BLaER1 (cell line): ENCODE data around the gene C1orf167.

Experiments used
- H3K27ac ChIP-seq: shearing (Covaris generic); formaldehyde crosslinking; 2 replicates; pipeline ENCODE4 v1.8.1; 2022
- H3K27me3 ChIP-seq: shearing (Covaris generic); formaldehyde crosslinking; 2 replicates; pipeline ENCODE4 v1.8.1; 2022
- H3K36me3 ChIP-seq: shearing (Covaris generic); formaldehyde crosslinking; 2 replicates; pipeline ENCODE4 v1.8.1; 2022
- H3K4me1 ChIP-seq: shearing (Covaris generic); formaldehyde crosslinking; 2 replicates; pipeline ENCODE4 v1.8.1; 2022
- H3K4me2 ChIP-seq: shearing (Covaris generic); formaldehyde crosslinking; 2 replicates; pipeline ENCODE4 v1.8.1; 2022
- H3K4me3 ChIP-seq: shearing (Covaris generic); formaldehyde crosslinking; 2 replicates; pipeline ENCODE4 v1.8.1; 2022
- H3K9ac ChIP-seq: shearing (Covaris generic); formaldehyde crosslinking; 2 replicates; pipeline ENCODE4 v1.8.1; 2022
- H3K9me3 ChIP-seq: shearing (Covaris generic); formaldehyde crosslinking; 2 replicates; pipeline ENCODE4 v1.8.1; 2022
- H4K20me1 ChIP-seq: shearing (Covaris generic); formaldehyde crosslinking; 2 replicates; pipeline ENCODE4 v1.8.1; 2022
- Cebpa-rat ChIP-seq: shearing (Covaris generic); IDR thresholded peaks from 2 replicates; pipeline ENCODE4 v1.8.1; 2022

Gene C1orf167

DNA sequence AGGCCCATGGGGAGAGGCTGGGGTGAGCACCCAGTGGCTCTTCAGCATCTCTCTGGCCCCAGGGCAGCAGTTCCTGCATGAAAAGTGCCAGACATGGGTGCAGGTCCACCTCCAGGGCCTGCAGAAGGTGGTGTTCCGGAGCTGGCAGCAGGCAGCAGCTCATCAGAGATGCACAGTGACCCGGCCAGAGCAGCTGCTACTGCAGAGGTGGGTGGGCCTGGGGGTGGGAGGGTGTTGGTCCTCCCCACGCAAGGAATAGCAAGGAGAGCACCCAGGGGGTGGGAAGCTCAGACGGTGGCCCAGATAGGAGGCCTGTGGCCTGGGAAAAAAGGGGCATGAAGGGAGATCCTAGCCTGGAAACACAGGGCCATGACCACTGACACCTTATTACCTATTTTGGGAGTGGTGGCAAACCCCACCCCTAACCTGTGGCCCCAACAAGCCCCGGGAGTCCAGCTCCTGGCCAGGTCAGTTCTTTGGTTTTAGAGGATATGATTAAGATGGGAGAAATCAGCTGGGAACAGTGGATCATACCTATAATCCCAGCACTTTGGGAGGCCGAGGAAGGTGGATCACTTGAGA lies 20.2 kb downstream of the C1orf167 start:
- Histone ChIP-seq H3K36me3 (no peaks in the 10 kb centered on the region), H4K20me1 (no peaks in the 10 kb centered on the region)

DNA sequence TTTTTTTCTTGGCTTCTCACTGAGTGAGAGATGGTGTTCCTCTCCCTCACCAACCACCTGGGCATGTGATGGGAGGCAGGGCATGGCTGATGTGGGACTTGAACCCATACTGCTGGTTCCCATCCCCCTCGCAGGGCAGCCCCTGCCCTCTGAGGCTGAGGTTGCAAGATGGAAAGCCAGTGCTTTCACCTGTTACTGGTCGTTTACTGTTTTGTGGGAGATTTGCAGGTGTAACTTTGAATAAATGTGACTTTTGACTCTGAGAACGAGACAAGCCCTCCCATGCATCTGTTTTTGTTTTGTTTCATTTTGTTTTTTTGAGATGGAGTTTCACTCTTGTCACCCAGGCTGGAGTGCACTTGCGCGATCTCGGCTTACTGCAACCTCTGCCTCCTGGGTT lies 21.6 kb downstream of the C1orf167 start:
- no peak overlapping the region for H3K4me2 ChIP-seq
- H3K4me3 ChIP-seq: no peak overlapping the region
- no peak overlapping the region for H3K9ac ChIP-seq
- H3K36me3 ChIP-seq: peaks cover 4% of the 10 kb centered on the region; the same call in 1 of the 2 replicates
- H3K27ac ChIP-seq: no peak overlapping the region
- TF ChIP-seq Cebpa-rat: no peak
- no peaks in the 10 kb centered on the region for H4K20me1 ChIP-seq
- no peaks in the 10 kb centered on the region for H3K9me3 ChIP-seq
- peaks cover 31% of the 10 kb centered on the region for H3K4me1 ChIP-seq
- no peaks in the 10 kb centered on the region for H3K27me3 ChIP-seq

More for the DNA sequence above, 20.2 kb downstream of the C1orf167 start:
- Histone ChIP-seq H3K9ac (no peak overlapping the region), H3K27me3 (no peaks in the 10 kb centered on the region), H3K4me2 (no peak overlapping the region), H3K4me1 (peaks cover 31% of the 10 kb centered on the region), H3K9me3 (no peaks in the 10 kb centered on the region), H3K27ac (no peak overlapping the region), H3K4me3 (no peak overlapping the region)
- TF ChIP-seq Cebpa-rat: no peak

DNA sequence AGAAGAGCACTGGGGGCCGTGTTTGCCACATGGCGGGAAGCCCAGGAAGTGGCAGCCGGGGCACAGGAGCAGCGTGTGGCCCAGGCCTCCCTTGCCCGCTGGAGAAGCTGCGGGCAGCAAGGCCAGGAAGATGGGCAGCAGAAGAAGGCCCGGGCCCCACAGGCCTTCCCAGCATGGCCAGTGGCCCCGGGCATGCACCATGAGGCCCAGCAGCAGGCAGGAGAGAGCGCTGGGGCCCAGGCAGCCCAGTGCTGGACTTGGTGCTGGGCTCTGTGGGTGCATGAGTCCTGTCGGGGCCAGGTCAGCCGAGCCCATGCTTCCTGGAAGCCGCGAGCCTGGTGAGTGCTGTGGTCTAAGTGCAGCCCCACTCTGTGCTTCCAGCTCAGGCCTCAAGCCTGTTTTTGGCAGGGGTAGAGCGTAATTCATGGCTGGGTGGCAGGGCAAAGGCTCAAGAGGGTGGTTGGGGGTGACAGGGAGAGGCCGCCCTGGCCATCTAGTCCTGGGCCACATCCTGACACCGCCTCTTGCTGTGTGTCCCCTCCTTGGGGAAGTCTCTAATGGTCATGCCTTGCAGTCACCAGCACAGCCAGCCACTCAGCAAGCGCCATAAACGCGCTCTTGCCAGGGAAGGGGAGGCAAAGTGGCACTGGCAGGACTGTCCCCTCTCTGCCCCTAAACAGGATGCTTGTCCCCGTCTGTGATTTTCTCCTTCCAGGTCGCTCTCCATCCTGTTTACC lies 22.4 kb downstream of the C1orf167 start:
- Histone ChIP-seq H3K4me2 (peak overlapping the region; percentile 65), H3K4me3 (no peak overlapping the region), H3K27me3 (no peaks in the 10 kb centered on the region)

DNA sequence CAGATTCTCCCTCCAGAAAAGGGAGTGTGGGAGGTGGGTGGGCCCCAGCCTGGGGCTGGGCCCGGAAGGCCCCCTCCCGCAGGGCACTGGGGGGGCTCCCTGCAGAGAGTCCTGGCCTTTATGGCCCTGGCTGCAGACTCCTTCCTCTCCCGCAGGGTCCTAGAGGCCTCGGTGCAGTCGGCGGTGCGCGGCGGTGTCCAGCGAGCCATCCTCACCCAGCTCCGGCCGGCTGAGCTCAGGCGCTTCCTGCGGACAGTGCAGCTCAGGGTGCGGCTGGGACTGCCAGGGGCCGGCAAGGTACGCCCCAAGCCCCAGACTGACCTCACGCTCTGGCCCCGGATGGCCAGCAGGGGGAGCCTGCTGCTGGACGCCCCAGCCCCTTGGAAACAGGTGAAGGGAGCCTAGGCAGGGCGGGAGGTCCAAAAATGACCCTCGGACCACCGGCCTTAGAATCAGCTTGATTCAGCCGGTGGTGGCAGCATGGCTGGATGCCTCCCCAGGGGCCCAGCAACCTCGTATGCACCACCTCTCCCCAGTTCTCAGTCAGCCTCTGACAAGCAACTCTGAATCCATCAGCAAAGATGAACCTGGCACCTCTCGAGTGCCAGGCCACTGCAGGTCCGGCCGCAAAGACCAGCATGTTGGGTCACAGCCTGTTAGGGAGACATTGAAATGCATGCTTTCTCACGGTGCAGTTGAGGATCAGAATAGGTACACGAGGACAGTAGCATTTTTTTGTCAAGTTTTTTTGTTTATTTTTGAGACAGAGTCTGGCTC lies 23.2 kb downstream of the C1orf167 start:
- H3K4me1 ChIP-seq: peaks cover 46% of the 10 kb centered on the region
- H3K9ac ChIP-seq: no peak overlapping the region
- H3K36me3 ChIP-seq: peaks cover 9% of the 10 kb centered on the region; the same call in 1 of the 2 replicates
- H3K9me3 ChIP-seq: no peaks in the 10 kb centered on the region
- peak overlapping the region; percentile 65 for H3K4me2 ChIP-seq
- H4K20me1 ChIP-seq: no peaks in the 10 kb centered on the region
- H3K27me3 ChIP-seq: no peaks in the 10 kb centered on the region
- TF ChIP-seq Cebpa-rat: no peak
- peak overlapping the region; percentile 46; the same call in 1 of the 2 replicates for H3K27ac ChIP-seq
- no peak overlapping the region for H3K4me3 ChIP-seq

More for the DNA sequence above, 22.4 kb downstream of the C1orf167 start:
- no peaks in the 10 kb centered on the region for H4K20me1 ChIP-seq
- H3K9me3 ChIP-seq: no peaks in the 10 kb centered on the region
- peaks cover 39% of the 10 kb centered on the region for H3K4me1 ChIP-seq
- peaks cover 4% of the 10 kb centered on the region; the same call in 1 of the 2 replicates for H3K36me3 ChIP-seq
- no peak overlapping the region for H3K9ac ChIP-seq
- TF ChIP-seq Cebpa-rat: no peak
- H3K27ac ChIP-seq: peak overlapping the region; percentile 46; the same call in 1 of the 2 replicates

DNA sequence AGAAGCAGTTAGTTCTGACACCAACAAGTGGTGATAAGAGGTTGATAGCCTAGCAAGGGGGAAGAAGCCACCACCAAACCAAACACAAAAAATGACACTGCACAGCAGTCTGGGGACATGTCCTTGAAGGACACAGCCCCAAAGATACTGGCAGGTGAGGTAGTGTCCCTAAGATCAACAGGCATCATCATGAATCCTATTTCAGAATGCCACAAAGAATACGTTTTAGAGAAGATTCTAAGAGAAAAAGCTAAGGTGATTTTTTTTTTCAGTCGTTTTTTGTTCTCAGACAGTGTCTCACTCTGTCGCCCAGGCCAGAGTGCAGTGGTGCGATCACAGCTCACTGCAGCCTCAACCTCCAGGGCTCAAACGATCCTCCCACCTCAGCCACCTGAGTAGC lies 24.2 kb downstream of the C1orf167 start:
- Histone ChIP-seq H3K27me3 (no peaks in the 10 kb centered on the region), H3K4me3 (no peak overlapping the region), H3K4me2 (peak overlapping the region; percentile 65), H3K36me3 (peaks cover 18% of the 10 kb centered on the region; the same call in 1 of the 2 replicates), H3K4me1 (peaks cover 56% of the 10 kb centered on the region), H3K9ac (no peak overlapping the region), H3K9me3 (no peaks in the 10 kb centered on the region), H3K27ac (no peak overlapping the region), H4K20me1 (no peaks in the 10 kb centered on the region)
- TF ChIP-seq Cebpa-rat: no peak

DNA sequence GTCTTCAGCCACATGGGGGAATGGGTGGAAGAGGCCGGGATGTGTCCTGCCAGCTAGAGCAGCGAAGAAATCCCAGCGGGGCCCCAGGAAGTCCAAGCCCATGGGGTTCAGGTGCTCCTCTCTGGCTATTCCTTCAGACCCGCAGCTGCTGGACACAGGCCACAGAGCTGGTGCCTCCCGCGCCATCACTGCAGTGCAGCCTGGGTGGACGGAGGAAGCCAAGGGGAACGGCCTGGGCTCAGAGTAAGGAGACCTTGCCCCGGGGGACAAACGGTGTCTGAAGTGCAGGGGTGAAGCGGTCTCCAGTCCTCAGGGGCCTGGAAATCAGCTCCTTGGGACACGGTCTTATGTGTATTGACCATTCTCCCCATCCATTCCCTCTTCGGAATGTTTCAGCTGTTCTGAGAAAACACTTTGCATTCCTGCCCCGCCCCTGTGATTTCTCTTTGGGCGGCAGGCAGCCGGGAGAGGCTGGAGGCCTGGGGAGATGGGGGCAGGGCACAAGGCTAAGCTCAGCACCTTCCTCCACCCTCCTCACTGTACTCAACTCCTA lies 25.3 kb downstream of the C1orf167 start:
- Histone ChIP-seq H3K4me1 (peaks cover 61% of the 10 kb centered on the region), H3K4me3 (no peak overlapping the region), H3K27me3 (no peaks in the 10 kb centered on the region), H4K20me1 (no peaks in the 10 kb centered on the region), H3K9me3 (no peaks in the 10 kb centered on the region), H3K4me2 (no peak overlapping the region), H3K36me3 (peaks cover 28% of the 10 kb centered on the region; the same call in 1 of the 2 replicates), H3K9ac (no peak overlapping the region), H3K27ac (no peak overlapping the region)
- no peak for TF ChIP-seq Cebpa-rat

DNA sequence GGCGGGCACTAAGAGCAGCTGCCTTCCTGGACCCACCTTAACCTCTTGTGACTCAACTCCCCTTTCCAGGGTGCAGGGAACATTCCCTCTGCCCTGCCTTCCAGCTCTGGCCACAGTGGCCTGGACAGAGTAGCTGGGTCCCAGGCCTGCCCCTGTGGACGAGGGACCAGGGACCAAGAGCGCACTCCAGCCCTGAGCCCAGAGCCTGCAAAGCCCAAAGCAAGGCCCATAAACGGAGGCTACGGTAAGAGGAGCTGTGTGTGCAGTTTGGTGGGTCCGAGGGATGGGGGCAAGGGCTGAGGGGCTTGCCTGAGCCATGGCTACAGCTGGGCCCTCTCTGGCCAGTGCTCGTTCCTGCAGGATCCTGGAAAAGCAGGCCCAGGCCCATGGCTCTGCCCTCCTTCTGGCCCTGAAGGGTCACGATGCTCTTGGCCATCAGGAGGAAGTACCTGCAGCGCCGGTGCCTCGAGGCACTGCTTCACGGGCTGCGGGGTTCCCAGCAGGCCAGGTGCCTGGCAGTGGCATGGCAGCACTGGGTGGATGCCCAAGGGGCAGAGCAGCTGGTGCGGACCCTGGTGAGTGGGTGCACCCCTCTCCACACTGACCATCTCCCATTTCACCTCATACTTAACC lies 25.9 kb downstream of the C1orf167 start:
- no peak overlapping the region for H3K27ac ChIP-seq
- H3K4me1 ChIP-seq: peaks cover 61% of the 10 kb centered on the region
- no peak for TF ChIP-seq Cebpa-rat
- H3K9me3 ChIP-seq: no peaks in the 10 kb centered on the region
- no peaks in the 10 kb centered on the region for H4K20me1 ChIP-seq
- no peaks in the 10 kb centered on the region for H3K27me3 ChIP-seq
- no peak overlapping the region for H3K4me2 ChIP-seq
- H3K9ac ChIP-seq: no peak overlapping the region
- H3K36me3 ChIP-seq: peaks cover 28% of the 10 kb centered on the region; the same call in 1 of the 2 replicates
- no peak overlapping the region for H3K4me3 ChIP-seq

DNA sequence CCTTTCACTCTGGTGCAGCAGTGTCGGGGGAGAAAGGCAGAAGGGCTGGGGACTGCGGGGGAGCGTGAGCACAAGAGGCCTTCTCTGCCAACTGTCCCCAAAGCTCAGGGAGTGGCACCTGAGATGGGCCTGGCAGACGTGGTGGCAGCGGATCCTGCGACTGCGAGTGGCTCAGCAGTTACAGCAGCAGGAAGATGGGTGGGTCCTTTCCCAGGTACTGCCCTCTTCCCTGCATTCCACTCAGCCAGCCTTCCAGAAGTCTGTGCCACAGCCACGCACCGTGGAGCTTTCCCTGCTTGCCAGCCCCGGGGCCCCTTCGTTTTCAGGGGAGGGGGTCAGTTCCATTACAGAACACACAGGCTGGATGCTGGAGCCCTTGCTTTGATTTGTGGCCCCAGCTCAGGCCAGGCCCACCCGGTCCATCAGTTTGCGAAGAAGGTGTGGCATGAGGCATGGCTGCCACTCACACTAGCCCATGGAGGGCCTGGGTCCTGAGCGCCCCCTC lies 26.6 kb downstream of the C1orf167 start:
- Histone ChIP-seq H3K4me1 (peaks cover 61% of the 10 kb centered on the region), H3K27ac (peak overlapping the region; percentile 58; the same call in 1 of the 2 replicates), H3K36me3 (peaks cover 33% of the 10 kb centered on the region), H3K4me2 (no peak overlapping the region), H3K9me3 (no peaks in the 10 kb centered on the region), H3K27me3 (no peaks in the 10 kb centered on the region), H3K4me3 (no peak overlapping the region), H3K9ac (peak overlapping the region; percentile 30; the same call in 1 of the 2 replicates), H4K20me1 (no peaks in the 10 kb centered on the region)
- no peak for TF ChIP-seq Cebpa-rat
